VCaP (cell line): ENCODE results near the gene ARHGEF10L.

Source experiments
- H3K27ac ChIP-seq: fragments of 450-650 bp; 2 replicates; pipeline ENCODE4 v1.5.1; 2017
- CTCF ChIP-seq: fragments of 450-650 bp; conservative IDR thresholded peaks from 2 replicates; pipeline ENCODE4 v1.5.1; 2017; ENCODE audit warnings: mild to moderate bottlenecking, moderate library complexity

The ARHGEF10L gene

DNA sequence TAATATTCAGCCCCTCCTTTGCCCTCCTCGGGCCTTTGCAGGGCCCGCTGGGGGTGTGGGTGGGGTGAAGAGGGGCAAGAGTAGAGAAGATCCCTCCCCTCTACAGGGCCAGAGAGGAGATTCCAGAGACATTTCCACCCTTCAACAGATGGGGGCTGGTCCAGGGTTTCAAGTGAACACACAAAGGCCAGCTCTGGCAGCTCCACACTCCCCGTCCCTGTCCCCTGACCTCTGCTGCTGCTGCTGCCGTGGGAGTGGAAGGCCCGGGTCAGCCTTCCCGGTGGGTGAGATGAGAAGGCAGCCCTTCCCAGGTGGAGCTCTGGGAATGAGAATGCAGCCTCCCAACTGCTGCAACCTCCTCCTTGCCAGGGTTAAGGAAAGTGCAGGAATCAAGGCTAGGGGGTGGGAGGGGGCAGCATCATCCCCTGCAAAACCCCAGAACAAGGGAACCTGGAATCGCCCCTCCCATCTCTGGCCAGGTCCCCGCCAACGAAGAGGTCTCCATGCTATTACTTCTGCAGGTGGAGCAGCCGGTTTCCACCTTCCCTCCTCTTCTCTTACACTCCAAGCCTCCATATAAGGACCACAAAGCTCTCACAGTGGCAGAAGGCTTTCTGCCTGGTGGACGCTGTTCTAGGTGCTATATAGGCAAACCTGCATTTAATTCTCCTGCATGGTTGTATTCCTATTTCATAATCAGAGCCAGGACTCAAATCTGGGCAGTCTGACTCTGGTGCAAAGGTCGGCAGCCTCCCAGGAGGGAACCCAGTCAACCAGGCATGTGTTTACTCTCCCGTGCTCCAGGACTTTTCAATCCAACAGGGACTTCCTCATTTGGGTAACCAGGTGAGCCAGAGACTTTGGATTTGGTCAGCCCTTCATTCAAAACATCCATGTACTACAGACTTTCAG is 22.9 kb upstream of the ARHGEF10L start:
- no peak overlapping the region for H3K27ac ChIP-seq
- TF ChIP-seq CTCF: no peak

- no peak overlapping the region for H3K27ac ChIP-seq
- TF ChIP-seq CTCF: no peak
Observed at GRCh38 chr1:17520041-17520440, 19.5 kb upstream of the ARHGEF10L start.

DNA sequence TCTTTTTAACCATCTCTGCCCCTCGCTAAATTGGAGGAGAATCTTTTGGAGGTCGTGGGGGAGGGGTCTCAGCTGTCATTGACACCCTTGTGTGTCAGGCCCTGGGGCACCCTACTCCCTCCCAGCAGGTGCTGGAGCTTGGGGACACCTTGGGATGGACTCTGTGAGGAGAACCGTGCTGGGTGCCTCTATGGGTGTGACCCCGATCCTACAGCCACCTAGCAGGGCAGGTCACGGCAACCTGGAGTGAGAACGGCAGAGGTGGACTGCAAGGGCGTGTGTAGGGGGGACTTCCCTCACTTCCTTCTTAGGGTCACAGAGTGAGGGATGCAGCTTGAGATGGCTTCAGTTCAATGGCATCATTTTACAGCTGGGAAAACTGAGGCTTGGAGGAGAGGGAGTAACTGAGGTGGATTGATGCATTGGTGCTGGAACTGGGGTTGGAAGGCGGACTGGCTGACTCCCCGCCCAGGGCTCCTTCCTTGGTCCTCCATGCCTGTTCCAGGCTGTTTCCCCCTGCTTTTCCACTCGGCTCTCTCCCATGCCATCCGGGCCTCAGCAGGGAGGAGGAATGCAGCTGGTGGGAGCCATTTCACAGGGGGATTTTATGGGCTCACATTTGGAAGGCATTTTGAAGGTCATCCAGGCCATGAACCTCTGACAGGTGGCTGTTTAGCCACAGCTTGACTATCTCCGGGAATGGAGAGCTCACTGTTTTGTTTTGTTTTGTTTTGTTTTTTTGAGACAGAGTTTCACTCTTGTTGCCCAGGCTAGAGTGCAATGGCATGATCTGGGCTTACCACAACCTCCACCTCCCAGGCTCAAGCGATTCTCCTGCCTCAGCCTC is 18.8 kb upstream of the ARHGEF10L start:
- no peak for TF ChIP-seq CTCF
- H3K27ac ChIP-seq: no peak overlapping the region

GRCh38 chr1:17521946-17522612 is 17.4 kb upstream of the ARHGEF10L start:
- no peak for TF ChIP-seq CTCF
- no peak overlapping the region for H3K27ac ChIP-seq

GRCh38 chr1:17523321-17524041 is 16.0 kb upstream of the ARHGEF10L start:
- TF ChIP-seq CTCF: no peak
- H3K27ac ChIP-seq: no peak overlapping the region

DNA sequence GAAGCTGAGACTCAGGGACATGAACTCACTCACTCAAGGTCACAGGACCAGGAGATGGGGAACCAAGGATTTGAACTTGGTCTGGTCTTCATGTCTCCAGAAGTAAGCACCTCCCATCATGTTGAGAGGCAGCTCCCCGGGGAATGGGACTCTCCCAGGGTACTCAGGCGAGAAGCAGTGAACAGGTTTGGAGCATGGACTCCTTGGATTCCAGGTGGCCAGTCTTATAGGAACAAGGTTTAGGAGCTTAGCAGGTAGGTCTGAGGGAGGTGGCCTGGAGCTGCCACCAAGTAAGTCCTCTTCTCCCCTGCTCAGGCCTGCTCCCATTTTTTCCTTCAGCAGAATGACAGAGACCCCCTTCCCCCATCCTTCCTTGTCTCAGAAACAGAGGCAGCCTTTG is 14.9 kb upstream of the ARHGEF10L start:
- TF ChIP-seq CTCF: no peak
- no peak overlapping the region for H3K27ac ChIP-seq
